WTC11 (cell line): ENCODE results near the gene ZNF333.
"Not testable (repeated sequence)": the region's sequence is repeated elsewhere in the genome, so short reads cannot be mapped to it uniquely, and the experiment has no call there.

Experiments
- ATF3 ChIP-seq: sonication (generic); formaldehyde crosslinking; conservative IDR thresholded peaks from 2 replicates; pipeline ENCODE4 v1.8.1; 2022; ENCODE audit warnings: mild to moderate bottlenecking, missing genetic modification reagents
- CREB1 ChIP-seq: sonication (generic); formaldehyde crosslinking; IDR thresholded peaks from 2 replicates; pipeline ENCODE4 v1.8.0; 2023; ENCODE audit warnings: mild to moderate bottlenecking, missing genetic modification reagents
- CTCF ChIP-seq: fragments of 200-600 bp; IDR thresholded peaks from 2 replicates; pipeline ENCODE4 v1.8.0; 2022; ENCODE audit warnings: antibody characterized with exemption
- E2F1 ChIP-seq: sonication (generic); formaldehyde crosslinking; IDR thresholded peaks from 2 replicates; pipeline ENCODE4 v1.8.0; 2022; ENCODE audit warnings: mild to moderate bottlenecking, missing genetic modification reagents
- FOXK1 ChIP-seq: sonication (generic); formaldehyde crosslinking; IDR thresholded peaks from 2 replicates; pipeline ENCODE4 v1.8.0; 2022; ENCODE audit warnings: mild to moderate bottlenecking, moderate library complexity, missing genetic modification reagents
- GRHL2 ChIP-seq: fragments of 250-450 bp; sonication (Bioruptor Pico); IDR thresholded peaks from 2 replicates; pipeline ENCODE4 v1.8.0; 2022; ENCODE audit warnings: mild to moderate bottlenecking, moderate library complexity; ENCODE audit not compliant: insufficient replicate concordance, severe bottlenecking
- JUN ChIP-seq: sonication (generic); formaldehyde crosslinking; IDR thresholded peaks from 2 replicates; pipeline ENCODE4 v1.8.0; 2023; ENCODE audit warnings: mild to moderate bottlenecking, missing genetic modification reagents
- KAT7 ChIP-seq: sonication (generic); formaldehyde crosslinking; IDR thresholded peaks from 2 replicates; pipeline ENCODE4 v1.8.1; 2023; ENCODE audit warnings: missing genetic modification reagents, mild to moderate bottlenecking, borderline replicate concordance
- OVOL2 ChIP-seq: fragments of 250-450 bp; sonication (Bioruptor Pico); IDR thresholded peaks from 2 replicates; pipeline ENCODE4 v1.9.0; 2021; ENCODE audit warnings: mild to moderate bottlenecking, borderline replicate concordance
- PREB ChIP-seq: sonication (generic); formaldehyde crosslinking; IDR thresholded peaks from 2 replicates; pipeline ENCODE4 v1.8.1; 2022; ENCODE audit warnings: mild to moderate bottlenecking, missing genetic modification reagents, moderate library complexity, borderline replicate concordance
- SP1 ChIP-seq: sonication (generic); formaldehyde crosslinking; conservative IDR thresholded peaks from 2 replicates; pipeline ENCODE4 v1.8.1; 2022; ENCODE audit warnings: missing genetic modification reagents
- ZMAT4 ChIP-seq: fragments of 250-450 bp; sonication (Bioruptor Pico); IDR thresholded peaks from 2 replicates; pipeline ENCODE4 v1.9.0; 2021; ENCODE audit warnings: mild to moderate bottlenecking
- ZNF396 ChIP-seq: fragments of 250-450 bp; sonication (Bioruptor Pico); IDR thresholded peaks from 2 replicates; pipeline ENCODE4 v1.8.0; 2021; ENCODE audit warnings: mild to moderate bottlenecking, moderate library complexity, borderline replicate concordance
- ZSCAN18 ChIP-seq: fragments of 250-450 bp; sonication (Bioruptor Pico); IDR thresholded peaks from 2 replicates; pipeline ENCODE4 v2.1.2; 2022; ENCODE audit warnings: mild to moderate bottlenecking, moderate library complexity

GRCh38 chr19:14777645-14778044 is 87.8 kb downstream of the ZNF333 start:
- TF ChIP-seq CTCF; CREB1 (CRISPR knock-in tag); ZMAT4; SP1 (CRISPR knock-in tag); ZSCAN18 (CRISPR knock-in tag); FOXK1 (CRISPR knock-in tag); PREB; E2F1; ATF3 (CRISPR knock-in tag); JUN (CRISPR knock-in tag); ZNF396 (CRISPR knock-in tag); GRHL2; OVOL2 (CRISPR knock-in tag); KAT7 (CRISPR knock-in tag): not testable (repeated sequence)
